ENCODE data around the gene LDLR.

LDLR gene

GRCh38 chr19:11089254-11090013, at the start of gene LDLR:
Gene LDLR (plus strand): TSS chr19:11089463. CDS start chr19:11089549, 86 bp downstream.
- DNase-seq = peak; percentile 66

- DNase-seq = no peak
These were observed 48.1 kb upstream of the LDLR start for GRCh38 chr19:11041194-11041593.

- no peak for DNase-seq
These were observed 47.2 kb upstream of the LDLR start for GRCh38 chr19:11041966-11042627.

- no peak for DNase-seq
These were observed 44.8 kb upstream of the LDLR start for GRCh38 chr19:11044431-11044830.

GRCh38 chr19:11045536-11045935, 43.7 kb upstream of the LDLR start:
- DNase-seq = no peak

- no peak for DNase-seq
These were observed 42.5 kb upstream of the LDLR start for GRCh38 chr19:11046605-11047354.

GRCh38 chr19:11047866-11048265, 41.4 kb upstream of the LDLR start:
- no peak for DNase-seq

GRCh38 chr19:11050323-11051114, 38.7 kb upstream of the LDLR start:
- no peak for DNase-seq

- no peak for DNase-seq
These were observed 35.5 kb upstream of the LDLR start for GRCh38 chr19:11053817-11054195.

- DNase-seq = no peak
These were observed 35.1 kb upstream of the LDLR start for GRCh38 chr19:11054200-11054599.

GRCh38 chr19:11054628-11055027, 34.6 kb upstream of the LDLR start:
- DNase-seq = no peak

- DNase-seq = no peak
These were observed 30.8 kb upstream of the LDLR start for GRCh38 chr19:11058246-11059030.

- DNase-seq = no peak
These were observed 29.5 kb upstream of the LDLR start for GRCh38 chr19:11059511-11060358.

GRCh38 chr19:11061952-11062351, 27.3 kb upstream of the LDLR start:
- no peak for DNase-seq

GRCh38 chr19:11063434-11063833, 25.8 kb upstream of the LDLR start:
- DNase-seq = no peak

- no peak for DNase-seq
These were observed 24.4 kb upstream of the LDLR start for GRCh38 chr19:11064831-11065303.

GRCh38 chr19:11066326-11066725, 22.9 kb upstream of the LDLR start:
- no peak for DNase-seq

- no peak for DNase-seq
These were observed 21.7 kb upstream of the LDLR start for GRCh38 chr19:11067356-11068113.

GRCh38 chr19:11069561-11069960, 19.7 kb upstream of the LDLR start:
- DNase-seq = no peak

GRCh38 chr19:11070123-11070522, 19.1 kb upstream of the LDLR start:
- DNase-seq = no peak
